ENCODE measurements around the gene PPP1R16B.

DNA sequence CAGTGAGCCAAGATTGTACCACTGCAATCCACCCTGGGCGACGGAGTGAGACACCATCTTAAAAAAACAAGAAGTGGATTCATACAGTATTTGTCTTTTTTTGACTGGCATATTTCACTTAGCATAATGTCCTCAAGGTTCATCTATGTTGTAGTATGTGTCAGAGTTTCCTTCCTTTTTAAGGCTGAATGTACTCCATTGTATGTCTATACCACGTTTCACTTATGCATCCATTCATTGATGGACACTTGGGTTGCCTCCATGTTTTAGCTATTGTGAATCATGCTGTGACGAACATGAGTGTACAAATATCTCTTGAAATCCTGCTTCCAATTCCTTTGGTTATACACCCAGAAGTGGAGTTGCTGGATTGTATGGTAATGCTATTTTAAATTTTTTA is 91.8 kb downstream of the PPP1R16B start:
- TF ChIP-seq, protein P1, sequence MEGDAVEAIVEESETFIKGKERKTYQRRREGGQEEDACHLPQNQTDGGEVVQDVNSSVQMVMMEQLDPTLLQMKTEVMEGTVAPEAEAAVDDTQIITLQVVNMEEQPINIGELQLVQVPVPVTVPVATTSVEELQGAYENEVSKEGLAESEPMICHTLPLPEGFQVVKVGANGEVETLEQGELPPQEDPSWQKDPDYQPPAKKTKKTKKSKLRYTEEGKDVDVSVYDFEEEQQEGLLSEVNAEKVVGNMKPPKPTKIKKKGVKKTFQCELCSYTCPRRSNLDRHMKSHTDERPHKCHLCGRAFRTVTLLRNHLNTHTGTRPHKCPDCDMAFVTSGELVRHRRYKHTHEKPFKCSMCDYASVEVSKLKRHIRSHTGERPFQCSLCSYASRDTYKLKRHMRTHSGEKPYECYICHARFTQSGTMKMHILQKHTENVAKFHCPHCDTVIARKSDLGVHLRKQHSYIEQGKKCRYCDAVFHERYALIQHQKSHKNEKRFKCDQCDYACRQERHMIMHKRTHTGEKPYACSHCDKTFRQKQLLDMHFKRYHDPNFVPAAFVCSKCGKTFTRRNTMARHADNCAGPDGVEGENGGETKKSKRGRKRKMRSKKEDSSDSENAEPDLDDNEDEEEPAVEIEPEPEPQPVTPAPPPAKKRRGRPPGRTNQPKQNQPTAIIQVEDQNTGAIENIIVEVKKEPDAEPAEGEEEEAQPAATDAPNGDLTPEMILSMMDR (IDR thresholded peaks at IDR 0.05) = no peak
- no peak for TF ChIP-seq POLR2A (IDR thresholded peaks at IDR 0.05; ENCODE audit: low read length)

Measured in A549 (cell line).